ENCODE data around the gene GABRG3. TPM values are rescaled to one million over a fixed set of nuclear protein-coding genes. Genes with fewer than 3 reads are reported as not detected.

GABRG3 gene
- polyA plus RNA-seq, 2 of the 4 experiments (the other 2 are of a cell fraction): 0.08 to 0.18 TPM

- peaks cover 2% of the 10 kb centered on the region; the same call in 1 of the 3 replicates for H3K9me3 ChIP-seq
- no peak for FAIRE-seq
- 46% methylated on average over 9 of the region's 9 CpGs for WGBS (ENCODE audit: missing lambda C conversion rate)
Observed at GRCh38 chr15:27101982-27102381, 131.0 kb downstream of the GABRG3 start.

GRCh38 chr15:27111323-27111722 is 140.3 kb downstream of the GABRG3 start:
- ChIA-PET CTCF (no interaction called here), POLR2A (no interaction called here)
- H3K27ac ChIP-seq: no peak overlapping the region
- no peak overlapping the region for H3K4me3 ChIP-seq
- ATAC-seq (no peak), DNase-seq (ENCODE audit: low read depth in 1 of 2, low spot score in 1 of 2) (no peak), FAIRE-seq (no peak)
- WGBS (ENCODE audit: missing lambda C conversion rate): 55% methylated on average over 4 of the region's 4 CpGs
- no peaks in the 10 kb centered on the region for H3K4me1 ChIP-seq
- no peaks in the 10 kb centered on the region for H3K9me3 ChIP-seq
- TF ChIP-seq BCL3 (IDR thresholded peaks at IDR 0.05) (no peak), ZC3H11A (IDR thresholded peaks at IDR 0.05) (no peak), MAFK (IDR thresholded peaks at IDR 0.05; ENCODE audit: partially characterized antibody) (no peak), TFCP2L1 (CRISPR knock-in tag; IDR thresholded peaks at IDR 0.05) (no peak)
- no peak overlapping the region for H3K4me2 ChIP-seq

More at GRCh38 chr15:27101982-27102381, 131.0 kb downstream of the GABRG3 start:
- Histone ChIP-seq H3K4me2 (no peak overlapping the region), H3K4me3 (no peak overlapping the region), H3K27ac (no peak overlapping the region), H3K4me1 (no peaks in the 10 kb centered on the region)
- TF ChIP-seq ATOH8 (CRISPR knock-in tag; IDR thresholded peaks at IDR 0.05; ENCODE audit: low read depth) (no peak), ELK1 (IDR thresholded peaks at IDR 0.05; ENCODE audit: low read depth, low read length) (no peak), FOSL2 (IDR thresholded peaks at IDR 0.05) (no peak), FOSL2 (CRISPR knock-in tag; IDR thresholded peaks at IDR 0.05) (no peak), PBX3 (IDR thresholded peaks at IDR 0.05) (no peak), HMGXB4 (CRISPR knock-in tag; IDR thresholded peaks at IDR 0.05; ENCODE audit: borderline replicate concordance) (no peak), ESRRA (IDR thresholded peaks at IDR 0.05; ENCODE audit: borderline replicate concordance, low read length) (no peak), BHLHE40 (IDR thresholded peaks at IDR 0.05; ENCODE audit: low read depth, low read length) (no peak), MAX (IDR thresholded peaks at IDR 0.05) (no peak), CEBPB (IDR thresholded peaks at IDR 0.05) (no peak), MYC (IDR thresholded peaks at IDR 0.05; ENCODE audit: borderline replicate concordance, low read length) (no peak), HEYL (CRISPR knock-in tag; IDR thresholded peaks at IDR 0.05) (no peak), SMC3 (IDR thresholded peaks at IDR 0.05) (no peak), RARB (CRISPR knock-in tag; IDR thresholded peaks at IDR 0.05) (no peak), HOXB5 (CRISPR knock-in tag; IDR thresholded peaks at IDR 0.05) (no peak), MAZ (IDR thresholded peaks at IDR 0.05; ENCODE audit: borderline replicate concordance, low read depth, low read length) (no peak)
- POLR2A ChIA-PET: no interaction called here
- ATAC-seq (no peak), DNase-seq (ENCODE audit: low read depth in 1 of 2, low spot score in 1 of 2) (no peak)
- CTCF ChIA-PET: interaction anchor here (1.1 to 1.4 kb wide), 3 partner anchors 33 to 257 kb away, joined by 3 read pairs; no protein-coding TSS in a partner anchor
